Astrocyte (in vitro differentiated cells and primary cell): Measurements from ENCODE around the gene SREBF2.

ENCODE experiments used
- EZH2 ChIP-seq: IDR thresholded peaks from 2 replicates; pipeline ENCODE4 v1.6.1; 2012; ENCODE audit warnings: mild to moderate bottlenecking, low read length, inconsistent platforms; ENCODE audit not compliant: insufficient read depth
- TF ChIP-seq, protein P1 (sequence below): IDR thresholded peaks from 2 replicates; pipeline ENCODE4 v1.5.1; 2011; ENCODE audit warnings: low read depth, mild to moderate bottlenecking, inconsistent platforms, low read length, moderate library complexity; ENCODE audit not compliant: insufficient read depth

GRCh38 chr22:41815716-41816115, 17.2 kb upstream of the SREBF2 start:
- TF ChIP-seq, protein P1, sequence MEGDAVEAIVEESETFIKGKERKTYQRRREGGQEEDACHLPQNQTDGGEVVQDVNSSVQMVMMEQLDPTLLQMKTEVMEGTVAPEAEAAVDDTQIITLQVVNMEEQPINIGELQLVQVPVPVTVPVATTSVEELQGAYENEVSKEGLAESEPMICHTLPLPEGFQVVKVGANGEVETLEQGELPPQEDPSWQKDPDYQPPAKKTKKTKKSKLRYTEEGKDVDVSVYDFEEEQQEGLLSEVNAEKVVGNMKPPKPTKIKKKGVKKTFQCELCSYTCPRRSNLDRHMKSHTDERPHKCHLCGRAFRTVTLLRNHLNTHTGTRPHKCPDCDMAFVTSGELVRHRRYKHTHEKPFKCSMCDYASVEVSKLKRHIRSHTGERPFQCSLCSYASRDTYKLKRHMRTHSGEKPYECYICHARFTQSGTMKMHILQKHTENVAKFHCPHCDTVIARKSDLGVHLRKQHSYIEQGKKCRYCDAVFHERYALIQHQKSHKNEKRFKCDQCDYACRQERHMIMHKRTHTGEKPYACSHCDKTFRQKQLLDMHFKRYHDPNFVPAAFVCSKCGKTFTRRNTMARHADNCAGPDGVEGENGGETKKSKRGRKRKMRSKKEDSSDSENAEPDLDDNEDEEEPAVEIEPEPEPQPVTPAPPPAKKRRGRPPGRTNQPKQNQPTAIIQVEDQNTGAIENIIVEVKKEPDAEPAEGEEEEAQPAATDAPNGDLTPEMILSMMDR: no peak
- TF ChIP-seq EZH2: no peak
